ENCODE data around the gene KCTD7.

- TF ChIP-seq ARNTL (CRISPR knock-in tag; IDR thresholded peaks at IDR 0.05; ENCODE audit: borderline replicate concordance, low read depth) (no peak), SNAI2 (CRISPR knock-in tag; IDR thresholded peaks at IDR 0.05) (no peak), ZFP30 (CRISPR knock-in tag; IDR thresholded peaks at IDR 0.05) (no peak), ZNF70 (CRISPR knock-in tag; IDR thresholded peaks at IDR 0.05) (no peak), CSDC2 (CRISPR knock-in tag; IDR thresholded peaks at IDR 0.05) (no peak), CSRNP3 (CRISPR knock-in tag; IDR thresholded peaks at IDR 0.05) (no peak)
- TF ChIP-seq, protein P1, sequence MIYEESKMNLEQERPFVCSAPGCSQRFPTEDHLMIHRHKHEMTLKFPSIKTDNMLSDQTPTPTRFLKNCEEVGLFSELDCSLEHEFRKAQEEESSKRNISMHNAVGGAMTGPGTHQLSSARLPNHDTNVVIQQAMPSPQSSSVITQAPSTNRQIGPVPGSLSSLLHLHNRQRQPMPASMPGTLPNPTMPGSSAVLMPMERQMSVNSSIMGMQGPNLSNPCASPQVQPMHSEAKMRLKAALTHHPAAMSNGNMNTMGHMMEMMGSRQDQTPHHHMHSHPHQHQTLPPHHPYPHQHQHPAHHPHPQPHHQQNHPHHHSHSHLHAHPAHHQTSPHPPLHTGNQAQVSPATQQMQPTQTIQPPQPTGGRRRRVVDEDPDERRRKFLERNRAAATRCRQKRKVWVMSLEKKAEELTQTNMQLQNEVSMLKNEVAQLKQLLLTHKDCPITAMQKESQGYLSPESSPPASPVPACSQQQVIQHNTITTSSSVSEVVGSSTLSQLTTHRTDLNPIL (CRISPR knock-in tag; IDR thresholded peaks at IDR 0.05; ENCODE audit: low read depth): no peak
- TF ChIP-seq, protein P2, sequence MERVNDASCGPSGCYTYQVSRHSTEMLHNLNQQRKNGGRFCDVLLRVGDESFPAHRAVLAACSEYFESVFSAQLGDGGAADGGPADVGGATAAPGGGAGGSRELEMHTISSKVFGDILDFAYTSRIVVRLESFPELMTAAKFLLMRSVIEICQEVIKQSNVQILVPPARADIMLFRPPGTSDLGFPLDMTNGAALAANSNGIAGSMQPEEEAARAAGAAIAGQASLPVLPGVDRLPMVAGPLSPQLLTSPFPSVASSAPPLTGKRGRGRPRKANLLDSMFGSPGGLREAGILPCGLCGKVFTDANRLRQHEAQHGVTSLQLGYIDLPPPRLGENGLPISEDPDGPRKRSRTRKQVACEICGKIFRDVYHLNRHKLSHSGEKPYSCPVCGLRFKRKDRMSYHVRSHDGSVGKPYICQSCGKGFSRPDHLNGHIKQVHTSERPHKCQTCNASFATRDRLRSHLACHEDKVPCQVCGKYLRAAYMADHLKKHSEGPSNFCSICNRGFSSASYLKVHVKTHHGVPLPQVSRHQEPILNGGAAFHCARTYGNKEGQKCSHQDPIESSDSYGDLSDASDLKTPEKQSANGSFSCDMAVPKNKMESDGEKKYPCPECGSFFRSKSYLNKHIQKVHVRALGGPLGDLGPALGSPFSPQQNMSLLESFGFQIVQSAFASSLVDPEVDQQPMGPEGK (CRISPR knock-in tag; IDR thresholded peaks at IDR 0.05; ENCODE audit: borderline replicate concordance): no peak
These were observed 55.1 kb downstream of the KCTD7 start for GRCh38 chr7:66683770-66684123.

Data from SK-N-SH treated with all-trans-retinoic acid at 6 μM for 48 hours (cell line).